Muscle layer of colon (tissue), 2 donors: ENCODE results near the gene LRCH1.
"Not testable (repeated sequence)": the region's sequence is repeated elsewhere in the genome, so short reads cannot be mapped to it uniquely, and the experiment has no call there.

Experiments
- H3K27ac ChIP-seq: one replicate; pipeline ENCODE4 v1.7.0; 2013; ENCODE audit warnings: low read depth, mild to moderate bottlenecking, low read length, moderate library complexity
- H3K27me3 ChIP-seq, 2 donors: one replicate each; pipeline ENCODE4 v1.7.0; 2013; ENCODE audit warnings: low read length in 2 of 2, mild to moderate bottlenecking in 2 of 2; ENCODE audit not compliant: insufficient read depth in 2 of 2, control insufficient read depth in 1 of 2
- H3K36me3 ChIP-seq: one replicate; pipeline ENCODE4 v1.7.0; 2013; ENCODE audit warnings: mild to moderate bottlenecking, low read length; ENCODE audit not compliant: insufficient read depth
- H3K4me1 ChIP-seq: one replicate; pipeline ENCODE4 v1.7.0; 2013; ENCODE audit warnings: mild to moderate bottlenecking, low read length; ENCODE audit not compliant: insufficient read depth
- H3K4me3 ChIP-seq, 2 donors: one replicate each; pipeline ENCODE4 v1.7.0; 2013; ENCODE audit warnings: low read length in 2 of 2, low read depth in 1 of 2, mild to moderate bottlenecking in 1 of 2, moderate library complexity in 1 of 2
- H3K9ac ChIP-seq: one replicate; pipeline ENCODE4 v1.7.0; 2013; ENCODE audit warnings: low read length
- H3K9me3 ChIP-seq: one replicate; pipeline ENCODE4 v1.7.0; 2013; ENCODE audit warnings: mild to moderate bottlenecking, low read length
- donor health status: abdominal sarcoma.
- donor health status: Adenocarcinoma of cecum.

Gene LRCH1

DNA sequence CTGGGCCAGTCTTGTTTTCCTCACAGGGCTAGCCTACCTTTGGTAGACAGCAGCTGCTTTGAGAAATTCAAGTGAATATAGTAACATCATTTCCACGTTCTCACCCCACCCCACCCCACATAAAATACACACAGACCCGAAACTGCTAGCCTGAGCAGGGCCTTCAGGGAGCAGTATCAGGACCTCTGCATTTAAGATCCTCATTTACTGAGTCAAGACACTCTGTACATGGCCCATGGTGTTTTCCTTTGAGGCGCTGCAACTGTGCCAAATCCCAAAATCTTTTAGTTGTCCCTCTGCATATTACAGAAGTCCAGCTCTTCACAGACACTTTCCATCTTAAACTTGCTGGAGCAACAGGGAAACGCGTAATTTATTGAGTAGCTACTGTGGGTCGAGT lies 200.9 kb downstream of the LRCH1 start:
- Histone ChIP-seq H3K9me3 (no peaks in the 10 kb centered on the region), H3K27ac (no peak overlapping the region)

DNA sequence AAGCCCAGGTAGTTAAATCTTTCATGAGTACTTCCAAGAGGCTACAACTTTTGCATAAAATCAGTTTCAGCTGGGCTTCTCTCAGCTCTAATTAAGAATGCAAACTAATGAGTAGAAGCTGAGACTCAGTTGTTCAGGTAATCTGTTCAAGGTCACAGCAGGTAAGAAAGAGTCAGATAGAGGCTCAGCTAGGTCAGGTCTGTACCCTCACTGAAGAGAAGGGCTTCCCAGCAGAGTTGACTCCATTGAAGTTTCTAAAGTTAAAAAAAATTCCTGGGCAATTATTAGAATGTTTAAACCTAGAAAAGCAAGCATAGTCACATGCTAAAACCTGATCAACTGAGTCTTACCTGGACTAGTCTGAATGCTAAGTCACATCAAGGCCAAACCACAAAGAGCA lies 201.8 kb downstream of the LRCH1 start:
- Histone ChIP-seq H3K27me3 (no peaks in the 10 kb centered on the region), H3K36me3 (peaks cover 6% of the 10 kb centered on the region), H3K9ac (no peak overlapping the region), H3K4me3 (no peak overlapping the region), H3K4me1 (peaks cover 7% of the 10 kb centered on the region), H3K27ac (no peak overlapping the region), H3K9me3 (no peaks in the 10 kb centered on the region)

More for the DNA sequence above, 200.9 kb downstream of the LRCH1 start:
- H3K27me3 ChIP-seq, result no peaks in the 10 kb centered on the region
- H3K9ac ChIP-seq, result no peak overlapping the region
- H3K36me3 ChIP-seq, result peaks cover 9% of the 10 kb centered on the region
- peaks cover 7% of the 10 kb centered on the region for H3K4me1 ChIP-seq
- no peak overlapping the region for H3K4me3 ChIP-seq

DNA sequence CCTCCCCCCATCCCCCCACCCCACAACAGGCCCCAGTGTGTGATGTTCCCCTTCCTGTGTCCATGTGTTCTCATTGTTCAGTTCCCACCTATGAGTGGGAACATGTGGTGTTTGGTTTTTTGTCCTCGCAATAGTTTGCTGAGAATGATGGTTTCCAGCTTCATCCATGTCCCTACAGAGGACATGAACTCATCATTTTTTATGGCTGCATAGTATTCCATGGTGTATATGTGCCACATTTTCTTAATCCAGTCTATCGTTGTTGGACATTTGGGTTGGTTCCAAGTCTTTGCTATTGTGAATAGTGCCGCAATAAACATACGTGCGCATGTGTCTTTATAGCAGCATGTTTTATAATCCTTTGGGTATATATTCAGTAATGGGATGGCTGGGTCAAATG lies 202.5 kb downstream of the LRCH1 start:
- not testable (repeated sequence) for H3K4me3 ChIP-seq, H3K27ac ChIP-seq, H3K9ac ChIP-seq, H3K4me1 ChIP-seq, H3K36me3 ChIP-seq, H3K27me3 ChIP-seq, H3K9me3 ChIP-seq

DNA sequence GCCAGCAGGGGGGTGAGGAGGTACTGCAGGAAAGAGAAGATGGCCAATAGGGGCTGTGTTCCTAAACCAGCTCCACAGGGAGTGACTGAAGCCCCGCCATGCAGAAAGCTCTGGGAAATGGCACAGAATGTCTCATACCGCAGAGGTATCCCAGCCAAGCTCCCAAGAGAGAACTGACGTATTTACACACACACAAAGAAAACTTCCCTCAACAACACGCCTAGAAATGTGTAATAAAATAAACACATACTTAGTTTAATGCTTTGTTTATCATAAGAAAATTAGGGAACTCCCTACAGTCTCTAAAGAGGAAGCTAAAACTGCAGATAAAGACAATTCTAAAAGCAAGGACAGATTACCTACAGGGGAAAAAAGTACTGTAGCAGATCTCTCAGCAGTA lies 204.0 kb downstream of the LRCH1 start:
- H3K9me3 ChIP-seq, result no peaks in the 10 kb centered on the region
- H3K4me1 ChIP-seq, result peaks cover 7% of the 10 kb centered on the region
- H3K36me3 ChIP-seq, result no peaks in the 10 kb centered on the region
- H3K9ac ChIP-seq, result no peak overlapping the region
- no peaks in the 10 kb centered on the region for H3K27me3 ChIP-seq
- H3K4me3 ChIP-seq, result no peak overlapping the region
- no peak overlapping the region for H3K27ac ChIP-seq

DNA sequence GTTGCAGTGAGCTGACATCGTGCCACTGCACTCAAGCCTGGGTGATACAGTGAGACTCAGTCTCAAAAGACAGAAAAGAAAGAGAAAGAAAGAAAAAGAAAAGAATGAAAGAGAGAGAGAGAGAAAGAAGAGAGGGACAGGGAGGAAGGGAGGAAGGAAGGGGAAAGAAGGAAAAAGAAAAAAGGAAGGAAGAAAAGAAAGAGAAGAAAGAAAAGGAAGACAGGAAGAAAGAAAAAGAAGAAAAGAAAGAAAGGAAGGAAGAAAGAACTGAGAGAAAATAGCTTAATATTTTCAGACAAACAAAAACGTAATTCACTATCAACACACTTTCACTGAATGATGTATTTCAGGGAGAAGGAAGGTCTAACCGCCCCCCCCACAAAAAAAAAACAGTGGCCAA lies 204.7 kb downstream of the LRCH1 start:
- Histone ChIP-seq H3K4me1 (peaks cover 7% of the 10 kb centered on the region), H3K9me3 (no peaks in the 10 kb centered on the region), H3K27ac (no peak overlapping the region), H3K36me3 (no peaks in the 10 kb centered on the region), H3K4me3 (no peak overlapping the region), H3K27me3 (no peaks in the 10 kb centered on the region), H3K9ac (no peak overlapping the region)

DNA sequence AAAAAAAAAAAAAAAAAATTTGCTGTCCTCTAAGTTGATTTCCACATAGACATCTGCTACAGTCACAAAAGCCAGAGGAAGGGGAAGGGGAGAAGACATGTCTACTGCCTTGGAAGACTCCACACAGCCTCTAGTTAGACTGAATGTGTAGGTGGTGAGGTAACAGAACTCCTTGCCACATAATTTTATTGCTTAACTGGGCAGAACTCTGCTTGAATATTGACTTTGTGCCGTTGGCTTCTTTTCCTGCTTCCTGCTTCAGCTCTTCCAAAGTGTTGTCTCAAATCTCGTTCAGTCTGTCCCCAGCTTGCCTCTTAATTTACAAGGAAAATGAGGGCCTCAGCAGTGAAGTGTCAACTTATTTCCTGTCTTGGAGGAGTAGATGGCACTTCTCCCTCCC lies 206.9 kb downstream of the LRCH1 start:
- Histone ChIP-seq H3K9me3 (no peaks in the 10 kb centered on the region), H3K27ac (no peak overlapping the region), H3K4me1 (peaks cover 7% of the 10 kb centered on the region), H3K36me3 (no peaks in the 10 kb centered on the region), H3K4me3 (no peak overlapping the region), H3K9ac (no peak overlapping the region), H3K27me3 (no peaks in the 10 kb centered on the region)

DNA sequence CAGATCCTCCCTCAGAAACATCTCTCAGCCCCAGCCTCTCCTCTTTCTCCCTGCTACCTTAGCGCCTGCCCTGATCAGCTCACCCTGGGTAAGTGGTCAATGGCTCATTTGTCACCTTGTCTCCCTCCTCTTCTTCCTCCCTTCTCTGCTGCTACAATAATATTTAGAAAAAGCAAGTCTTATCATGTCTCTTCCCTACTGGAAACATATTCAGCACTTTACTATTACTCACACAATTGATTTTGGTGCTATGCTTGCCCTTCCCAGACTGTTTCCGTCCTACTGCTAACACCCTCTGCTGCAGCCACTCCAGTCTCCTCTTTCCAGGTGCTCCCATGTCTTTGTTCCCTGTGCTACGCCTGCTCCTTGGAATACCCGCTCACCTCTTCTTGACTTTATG lies 208.2 kb downstream of the LRCH1 start:
- no peak overlapping the region for H3K4me3 ChIP-seq
- no peak overlapping the region for H3K9ac ChIP-seq
- H3K36me3 ChIP-seq, result no peaks in the 10 kb centered on the region
- H3K27ac ChIP-seq, result no peak overlapping the region
- H3K9me3 ChIP-seq, result no peaks in the 10 kb centered on the region
- H3K4me1 ChIP-seq, result peaks cover 7% of the 10 kb centered on the region
- no peaks in the 10 kb centered on the region for H3K27me3 ChIP-seq

DNA sequence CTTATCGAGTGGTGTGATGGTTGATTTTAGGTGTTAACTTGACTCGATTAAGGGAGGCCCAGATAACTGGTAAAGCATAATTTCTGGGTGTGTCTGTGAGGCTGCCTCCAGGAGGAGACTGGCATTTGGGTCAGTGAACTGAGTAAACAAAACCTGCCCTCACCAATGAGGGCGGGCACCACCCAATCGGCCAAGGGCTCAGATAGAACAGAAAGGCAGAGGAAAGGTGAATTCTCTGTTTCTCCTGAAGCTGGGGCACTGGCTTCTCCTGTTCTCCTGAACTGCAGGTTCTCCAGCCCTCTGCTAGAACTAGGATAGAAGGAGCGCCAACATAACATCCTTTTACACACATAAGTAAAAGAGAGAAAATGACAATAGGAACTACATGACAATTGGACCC lies 208.9 kb downstream of the LRCH1 start:
- no peak overlapping the region for H3K27ac ChIP-seq
- H3K4me1 ChIP-seq, result peaks cover 5% of the 10 kb centered on the region
- no peaks in the 10 kb centered on the region for H3K9me3 ChIP-seq
- H3K27me3 ChIP-seq, result no peaks in the 10 kb centered on the region
- no peak overlapping the region for H3K4me3 ChIP-seq
- no peak overlapping the region for H3K9ac ChIP-seq
- H3K36me3 ChIP-seq, result no peaks in the 10 kb centered on the region

DNA sequence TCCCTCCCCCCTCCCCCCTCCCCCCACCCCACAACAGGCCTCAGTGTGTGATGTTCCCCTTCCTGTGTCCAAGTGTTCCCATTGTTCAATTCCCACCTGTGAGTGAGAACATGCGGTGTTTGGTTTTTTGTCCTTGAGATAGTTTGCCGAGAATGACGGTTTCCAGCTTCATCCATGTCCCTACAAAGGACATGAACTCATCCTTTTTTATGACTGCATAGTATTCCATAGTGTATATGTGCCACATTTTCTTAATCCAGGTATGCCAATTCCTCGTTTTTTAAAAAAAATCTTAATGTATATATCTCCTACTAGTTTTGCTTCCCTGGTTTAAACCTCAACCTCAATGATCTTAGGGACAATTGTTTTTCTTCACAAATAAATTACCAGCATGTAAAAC lies 217.0 kb downstream of the LRCH1 start:
- H3K9ac ChIP-seq, H3K9me3 ChIP-seq, H3K4me1 ChIP-seq, H3K27ac ChIP-seq, H3K27me3 ChIP-seq, H3K4me3 ChIP-seq: not testable (repeated sequence)
- peaks cover 30% of the 10 kb centered on the region for H3K36me3 ChIP-seq

DNA sequence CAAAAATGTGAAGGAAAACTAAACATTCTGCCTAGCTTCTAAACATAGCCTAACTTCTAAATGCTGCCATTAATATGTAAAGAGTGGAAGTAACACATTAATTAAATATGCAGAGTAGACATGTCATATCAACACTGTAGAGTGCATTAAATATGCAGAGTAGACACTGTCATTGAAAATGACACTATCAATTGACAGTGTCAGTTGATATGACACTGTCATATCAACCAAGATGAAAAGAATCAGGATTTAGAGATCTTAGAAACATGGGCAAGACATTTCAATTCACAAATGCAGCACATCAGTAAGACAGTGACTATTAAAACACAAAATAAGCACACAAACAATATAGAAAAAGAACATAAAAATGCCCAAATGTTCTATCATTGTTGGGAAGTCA lies 218.7 kb downstream of the LRCH1 start:
- no peaks in the 10 kb centered on the region for H3K4me1 ChIP-seq
- peaks cover 45% of the 10 kb centered on the region for H3K36me3 ChIP-seq
- no peak overlapping the region for H3K27ac ChIP-seq
- H3K9ac ChIP-seq, result no peak overlapping the region
- no peaks in the 10 kb centered on the region for H3K27me3 ChIP-seq
- H3K4me3 ChIP-seq, result no peak overlapping the region
- no peaks in the 10 kb centered on the region for H3K9me3 ChIP-seq

DNA sequence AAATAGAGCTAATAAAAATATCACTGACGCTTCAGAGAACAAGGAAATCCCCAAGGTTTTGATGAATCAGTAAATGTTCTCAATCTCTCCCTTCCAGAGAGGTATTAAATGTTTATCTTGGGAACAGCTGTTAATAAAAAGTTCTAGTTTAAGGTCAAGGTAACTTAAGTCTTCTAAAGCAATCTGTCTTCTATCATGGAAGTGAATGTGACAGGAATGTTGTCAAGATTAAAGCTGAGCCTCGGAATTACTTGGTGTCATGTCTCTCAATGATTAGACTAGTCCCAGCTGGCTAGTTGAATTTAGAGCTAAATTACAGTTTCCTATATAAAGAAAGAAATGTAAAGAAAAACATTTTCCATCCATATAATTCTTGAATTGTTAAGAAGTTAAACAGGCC lies 220.6 kb downstream of the LRCH1 start:
- no peaks in the 10 kb centered on the region for H3K9me3 ChIP-seq
- H3K4me3 ChIP-seq, result no peak overlapping the region
- no peaks in the 10 kb centered on the region for H3K4me1 ChIP-seq
- peaks cover 50% of the 10 kb centered on the region for H3K36me3 ChIP-seq
- H3K9ac ChIP-seq, result no peak overlapping the region
- no peaks in the 10 kb centered on the region for H3K27me3 ChIP-seq
- no peak overlapping the region for H3K27ac ChIP-seq

DNA sequence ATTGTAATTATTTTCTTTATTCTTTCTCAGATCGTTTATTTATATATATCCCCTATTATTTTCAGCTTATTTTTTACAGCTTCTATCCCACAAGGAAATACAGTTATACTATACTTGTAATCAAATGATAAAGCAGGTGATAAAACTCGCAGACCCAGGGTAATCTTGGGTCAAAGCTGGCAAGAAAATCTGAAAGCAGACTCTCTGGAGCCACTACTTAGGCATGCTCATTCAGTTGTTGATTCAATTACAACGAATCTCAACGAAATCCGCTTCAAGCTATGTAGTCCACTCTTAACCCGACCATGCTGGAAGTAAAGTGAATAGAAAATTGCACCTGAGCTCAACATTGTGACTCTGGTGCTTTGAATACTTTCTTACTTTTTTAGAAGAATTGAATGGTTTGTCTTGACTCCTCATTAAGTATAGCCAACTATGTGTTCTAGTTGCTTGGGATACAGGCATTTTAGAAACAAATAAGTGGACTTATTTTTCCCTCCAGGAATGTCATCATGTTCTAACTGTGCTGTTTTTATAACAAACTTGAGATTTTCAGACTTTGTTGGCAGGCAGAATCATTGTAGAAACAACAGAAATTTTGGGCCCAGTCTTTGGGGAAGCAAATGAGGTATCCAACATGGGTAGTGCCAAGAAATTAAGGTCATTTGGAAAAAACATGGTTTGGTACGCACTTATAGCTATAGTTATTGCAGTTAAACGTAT lies 222.6 kb downstream of the LRCH1 start:
- Histone ChIP-seq H3K4me3 (no peak overlapping the region), H3K27ac (no peak overlapping the region), H3K36me3 (peaks cover 65% of the 10 kb centered on the region), H3K27me3 (no peaks in the 10 kb centered on the region), H3K9me3 (no peaks in the 10 kb centered on the region), H3K9ac (no peak overlapping the region), H3K4me1 (no peaks in the 10 kb centered on the region)
